ENCODE measurements around the gene DCUN1D1.

DNA sequence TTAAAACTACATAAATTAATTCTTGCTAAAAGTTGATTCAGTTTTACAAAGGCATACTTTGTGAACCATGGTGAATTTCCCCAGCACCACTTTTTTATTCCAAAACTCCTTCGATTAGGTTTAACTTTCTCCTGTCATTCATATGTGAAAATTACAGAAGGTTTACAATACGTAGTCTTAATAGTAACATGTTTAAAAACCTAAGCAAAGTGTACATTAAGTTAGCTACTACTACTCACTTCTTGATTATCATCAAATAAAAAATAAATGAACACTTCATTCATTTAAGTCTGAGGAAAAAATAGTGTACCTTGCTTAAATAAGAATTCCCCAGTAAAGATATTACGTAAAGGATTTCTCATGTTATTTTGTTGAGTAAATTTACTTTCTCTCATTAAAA lies 38.6 kb downstream of the DCUN1D1 start:
- no peak for TF ChIP-seq POLR2A (IDR thresholded peaks at IDR 0.05)
- TF ChIP-seq, protein P1, sequence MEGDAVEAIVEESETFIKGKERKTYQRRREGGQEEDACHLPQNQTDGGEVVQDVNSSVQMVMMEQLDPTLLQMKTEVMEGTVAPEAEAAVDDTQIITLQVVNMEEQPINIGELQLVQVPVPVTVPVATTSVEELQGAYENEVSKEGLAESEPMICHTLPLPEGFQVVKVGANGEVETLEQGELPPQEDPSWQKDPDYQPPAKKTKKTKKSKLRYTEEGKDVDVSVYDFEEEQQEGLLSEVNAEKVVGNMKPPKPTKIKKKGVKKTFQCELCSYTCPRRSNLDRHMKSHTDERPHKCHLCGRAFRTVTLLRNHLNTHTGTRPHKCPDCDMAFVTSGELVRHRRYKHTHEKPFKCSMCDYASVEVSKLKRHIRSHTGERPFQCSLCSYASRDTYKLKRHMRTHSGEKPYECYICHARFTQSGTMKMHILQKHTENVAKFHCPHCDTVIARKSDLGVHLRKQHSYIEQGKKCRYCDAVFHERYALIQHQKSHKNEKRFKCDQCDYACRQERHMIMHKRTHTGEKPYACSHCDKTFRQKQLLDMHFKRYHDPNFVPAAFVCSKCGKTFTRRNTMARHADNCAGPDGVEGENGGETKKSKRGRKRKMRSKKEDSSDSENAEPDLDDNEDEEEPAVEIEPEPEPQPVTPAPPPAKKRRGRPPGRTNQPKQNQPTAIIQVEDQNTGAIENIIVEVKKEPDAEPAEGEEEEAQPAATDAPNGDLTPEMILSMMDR (IDR thresholded peaks at IDR 0.05) = no peak

Measured in tibial nerve (tissue), 3 donors.